GM19193 (cell line): ENCODE data around the gene DPP10.

Experiments
- POLR2A ChIP-seq: IDR thresholded peaks from 4 replicates; pipeline ENCODE4 v1.6.1; 2011; ENCODE audit not compliant: insufficient read depth, insufficient read length; ENCODE audit errors: extremely low read depth

DPP10 gene

GRCh38 chr2:114769991-114770390, 327.6 kb downstream of the DPP10 start:
- no peak for TF ChIP-seq POLR2A

- no peak for TF ChIP-seq POLR2A
Observed at GRCh38 chr2:114784046-114784445, 341.6 kb downstream of the DPP10 start.

GRCh38 chr2:114784890-114785583, 342.6 kb downstream of the DPP10 start:
- no peak for TF ChIP-seq POLR2A

GRCh38 chr2:114786901-114787300, 344.5 kb downstream of the DPP10 start:
- no peak for TF ChIP-seq POLR2A

GRCh38 chr2:114787486-114787885, 345.0 kb downstream of the DPP10 start:
- no peak for TF ChIP-seq POLR2A

GRCh38 chr2:114789989-114790388, 347.5 kb downstream of the DPP10 start:
- no peak for TF ChIP-seq POLR2A

- TF ChIP-seq POLR2A = no peak
Observed at GRCh38 chr2:114797540-114797939, 355.1 kb downstream of the DPP10 start.

GRCh38 chr2:114797942-114798341, 355.5 kb downstream of the DPP10 start:
- TF ChIP-seq POLR2A = no peak

GRCh38 chr2:114800371-114800770, 357.9 kb downstream of the DPP10 start:
- no peak for TF ChIP-seq POLR2A

- TF ChIP-seq POLR2A = no peak
Observed at GRCh38 chr2:114805195-114805594, 362.8 kb downstream of the DPP10 start.

- TF ChIP-seq POLR2A = no peak
Observed at GRCh38 chr2:114810092-114810491, 367.7 kb downstream of the DPP10 start.

GRCh38 chr2:114812261-114812660, 369.8 kb downstream of the DPP10 start:
- no peak for TF ChIP-seq POLR2A

- TF ChIP-seq POLR2A = no peak
Observed at GRCh38 chr2:114814355-114814754, 371.9 kb downstream of the DPP10 start.

- no peak for TF ChIP-seq POLR2A
Observed at GRCh38 chr2:114821055-114821454, 378.6 kb downstream of the DPP10 start.

GRCh38 chr2:114843963-114844362, 401.5 kb downstream of the DPP10 start:
- TF ChIP-seq POLR2A = no peak

- no peak for TF ChIP-seq POLR2A
Observed at GRCh38 chr2:114857196-114857595, 414.8 kb downstream of the DPP10 start.
